GM23248 (cell line): Measurements from ENCODE around the gene RLF. TPM values are rescaled to one million over a fixed set of nuclear protein-coding genes. Genes with fewer than 3 reads are reported as not detected.

Experiments used
- DNase-seq: peaks from one replicate; pipeline ENCODE4 v3.0.0-alpha.2; 2015
- H2AFZ ChIP-seq: fragments of 200-600 bp; sonication (generic); 2 replicates; pipeline ENCODE4 v1.6.1; 2016; ENCODE audit warnings: antibody characterized with exemption
- H3F3A ChIP-seq: fragments of 200-600 bp; sonication (generic); 2 replicates; pipeline ENCODE4 v1.6.1; 2016; ENCODE audit warnings: mild to moderate bottlenecking, antibody characterized with exemption, mixed run types; ENCODE audit not compliant: insufficient read depth
- H3K27ac ChIP-seq: fragments of 200-600 bp; sonication (generic); 2 replicates; pipeline ENCODE4 v1.5.1; 2016; ENCODE audit warnings: mild to moderate bottlenecking
- H3K27me3 ChIP-seq: fragments of 200-600 bp; sonication (generic); replicated peaks from 2 replicates; pipeline ENCODE4 v1.6.1; 2016; ENCODE audit warnings: mild to moderate bottlenecking; ENCODE audit not compliant: insufficient read depth
- H3K36me3 ChIP-seq: fragments of 200-600 bp; sonication (generic); 2 replicates; pipeline ENCODE4 v1.6.1; 2016; ENCODE audit warnings: low read depth, mild to moderate bottlenecking
- H3K4me1 ChIP-seq: fragments of 200-600 bp; sonication (generic); 2 replicates; pipeline ENCODE4 v1.6.1; 2016; ENCODE audit warnings: mild to moderate bottlenecking; ENCODE audit not compliant: insufficient read depth
- H3K4me2 ChIP-seq: fragments of 200-600 bp; sonication (generic); one replicate; pipeline ENCODE4 v1.6.1; 2016; ENCODE audit warnings: mild to moderate bottlenecking; ENCODE audit not compliant: unreplicated experiment
- H3K4me3 ChIP-seq: fragments of 200-600 bp; sonication (generic); 2 replicates; pipeline ENCODE4 v1.5.1; 2016; ENCODE audit warnings: mild to moderate bottlenecking
- H3K79me2 ChIP-seq: fragments of 200-600 bp; sonication (generic); 2 replicates; pipeline ENCODE4 v1.6.1; 2016; ENCODE audit warnings: mild to moderate bottlenecking; ENCODE audit not compliant: insufficient read depth
- H3K9ac ChIP-seq: fragments of 200-600 bp; sonication (generic); 2 replicates; pipeline ENCODE4 v1.6.1; 2016; ENCODE audit warnings: mild to moderate bottlenecking
- H3K9me2 ChIP-seq: fragments of 200-600 bp; sonication (generic); 2 replicates; pipeline ENCODE4 v1.6.1; 2016; ENCODE audit warnings: mixed run types, mild to moderate bottlenecking, moderate library complexity; ENCODE audit not compliant: insufficient read depth
- H3K9me3 ChIP-seq: fragments of 200-600 bp; sonication (generic); one replicate; pipeline ENCODE4 v1.6.1; 2017; ENCODE audit warnings: low read depth
- H4K20me1 ChIP-seq: fragments of 200-600 bp; sonication (generic); 2 replicates; pipeline ENCODE4 v1.6.0; 2016; ENCODE audit not compliant: insufficient read depth
- EZH2 ChIP-seq: fragments of 200-600 bp; sonication (generic); IDR thresholded peaks from 2 replicates; pipeline ENCODE4 v1.6.1; 2018; ENCODE audit warnings: antibody characterized with exemption, mild to moderate bottlenecking; ENCODE audit not compliant: insufficient read depth, poor library complexity, severe bottlenecking
- EZH2phosphoT487 ChIP-seq: fragments of 200-600 bp; sonication (generic); IDR thresholded peaks from 2 replicates; pipeline ENCODE4 v1.6.1; 2018; ENCODE audit warnings: antibody characterized with exemption, moderate library complexity, mild to moderate bottlenecking, low read depth; ENCODE audit not compliant: insufficient read depth
- WGBS, 2 experiments: methylation state at CpG; one replicate each; pipeline ENCODE4 v1.1.6; 2015 to 2017; ENCODE audit warnings: low lambda C conversion rate in 2 of 2, low coverage in 1 of 2; ENCODE audit errors: missing lambda C conversion rate in 2 of 2; 5-methylcytosine and 5-hydroxymethylcytosine counted together
- in situ Hi-C: fragments of 300-500 bp; cut with MboI; formaldehyde crosslinking; loops from 2 replicates; pipeline ENCODE4 v1.15.0; 2020
- polyA plus RNA-seq: library from polyadenylated mRNA; unstranded; fragments of >200 nt; fragmentation: Nextera tagmentation; extraction: Ambion mirVana; gene quantifications from 2 replicates; pipeline ENCODE4 v1.2.1, GENCODE V29; 2016
- total RNA-seq: library from RNA; depleted of rRNA; stranded (reverse); fragments of >200 nt; shearing (Covaris generic); gene quantifications from 2 replicates; pipeline ENCODE4 v1.2.3, GENCODE V29; 2014

Gene RLF
- total and polyA plus RNA-seq, 2 experiments from 2014 or later: 6.7 to 16.4 TPM

GRCh38 chr1:40122855-40123254, 38.3 kb upstream of the RLF start:
- TF ChIP-seq EZH2: no peak
- no peak for TF ChIP-seq EZH2phosphoT487
- H3K9me3 ChIP-seq: no peaks in the 10 kb centered on the region
- H3K4me3 ChIP-seq: no peak overlapping the region
- H3K27ac ChIP-seq: no peak overlapping the region
- DNase-seq: no peak
- no peak overlapping the region for H2AFZ ChIP-seq
- no peaks in the 10 kb centered on the region for H3K36me3 ChIP-seq
- in situ Hi-C loops: no loop called here
- no peaks in the 10 kb centered on the region for H3K4me1 ChIP-seq
- H3K4me2 ChIP-seq: no peak overlapping the region
- H3K9me2 ChIP-seq: no peaks in the 10 kb centered on the region
- H3F3A ChIP-seq: no peaks in the 10 kb centered on the region
- H4K20me1 ChIP-seq: no peaks in the 10 kb centered on the region
- peaks cover 16% of the 10 kb centered on the region for H3K27me3 ChIP-seq
- H3K9ac ChIP-seq: no peak overlapping the region
- no peaks in the 10 kb centered on the region for H3K79me2 ChIP-seq

DNA sequence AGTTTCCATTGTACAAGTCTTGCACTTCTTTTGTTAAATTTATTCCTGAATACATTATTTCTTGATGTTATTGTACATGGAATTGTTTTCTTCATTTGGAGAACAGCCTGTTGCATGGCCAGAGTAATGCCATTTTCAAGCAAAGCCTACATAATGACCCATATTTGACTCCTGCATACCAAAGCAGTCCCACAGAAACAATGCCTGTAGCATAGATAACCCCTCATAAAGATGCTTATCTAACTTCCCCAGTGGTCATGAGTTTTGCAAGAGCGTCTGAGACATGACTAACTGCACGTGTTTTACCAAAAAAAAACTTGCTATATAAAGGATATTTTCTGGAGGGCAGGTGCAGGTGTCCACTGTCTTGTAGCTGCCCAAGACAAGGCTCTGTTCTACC, 30.3 kb upstream of the RLF start:
- Histone ChIP-seq H3F3A (no peaks in the 10 kb centered on the region), H3K9me2 (no peaks in the 10 kb centered on the region), H3K4me2 (no peak overlapping the region), H3K9ac (no peak overlapping the region), H3K36me3 (no peaks in the 10 kb centered on the region), H3K27ac (no peak overlapping the region), H3K27me3 (peaks cover 11% of the 10 kb centered on the region; the same call in 1 of the 2 replicates), H3K9me3 (no peaks in the 10 kb centered on the region), H3K4me3 (no peak overlapping the region), H3K79me2 (no peaks in the 10 kb centered on the region), H4K20me1 (no peaks in the 10 kb centered on the region), H2AFZ (no peak overlapping the region), H3K4me1 (no peaks in the 10 kb centered on the region)
- in situ Hi-C loops: no loop called here
- no peak for TF ChIP-seq EZH2phosphoT487
- TF ChIP-seq EZH2: no peak
- DNase-seq: no peak
- WGBS, 2 experiments: 65 to 74% methylated on average over 2 of the region's 2 CpGs

DNA sequence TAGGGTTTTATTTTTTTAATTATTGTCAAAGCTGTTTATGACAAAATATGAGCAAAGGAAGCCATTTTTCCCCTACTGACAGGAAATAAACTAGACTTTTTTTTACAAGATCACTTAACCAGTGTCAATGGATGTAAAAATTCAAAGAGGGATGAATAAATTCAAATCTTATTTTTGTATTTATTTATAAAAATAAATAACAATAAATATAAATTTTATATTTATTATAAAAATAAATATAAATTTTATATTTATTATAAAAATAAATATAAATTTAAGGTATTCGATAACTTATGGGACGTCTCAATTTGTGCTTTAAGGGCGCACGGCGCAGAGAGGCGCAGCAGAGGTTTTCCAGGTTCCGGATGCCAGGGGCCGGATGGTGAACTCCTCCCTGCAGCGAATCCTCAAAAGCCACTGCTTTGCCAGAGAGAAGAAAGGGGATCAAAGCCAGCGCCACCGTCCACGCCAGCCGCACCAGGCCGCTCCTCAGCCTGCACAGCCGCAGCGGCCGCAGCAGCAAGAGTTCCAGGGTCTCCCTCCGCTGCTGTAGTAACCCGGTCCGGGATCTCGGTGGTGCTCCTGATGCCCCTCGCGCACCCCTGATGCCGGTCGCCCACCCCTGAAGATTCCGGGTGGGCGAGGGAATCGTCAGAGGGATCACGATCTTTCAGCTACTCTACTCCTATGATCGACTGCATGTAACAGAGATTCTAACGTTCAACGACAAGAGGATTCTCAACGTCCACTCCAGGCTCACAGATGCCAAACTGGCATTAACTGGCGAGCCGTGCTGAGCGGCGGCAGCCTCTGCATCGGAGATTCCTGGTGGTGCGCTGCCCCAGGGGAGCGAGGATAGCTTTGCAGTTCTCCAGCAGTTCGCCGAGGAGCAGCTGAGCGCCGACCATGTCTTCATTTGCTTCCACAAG, 28.5 kb upstream of the RLF start:
- in situ Hi-C loops: no loop called here
- Histone ChIP-seq H3K4me3 (peak overlapping the region; percentile 45), H3K9ac (no peak overlapping the region), H3K27me3 (peaks cover 11% of the 10 kb centered on the region), H3K79me2 (no peaks in the 10 kb centered on the region), H3K27ac (no peak overlapping the region), H3F3A (no peaks in the 10 kb centered on the region), H3K9me2 (no peaks in the 10 kb centered on the region), H3K4me1 (no peaks in the 10 kb centered on the region), H2AFZ (peak overlapping the region; percentile 76), H3K36me3 (no peaks in the 10 kb centered on the region), H3K9me3 (no peaks in the 10 kb centered on the region), H4K20me1 (no peaks in the 10 kb centered on the region), H3K4me2 (peak overlapping the region; percentile 49)
- WGBS, 2 experiments: 12 to 13% methylated on average over 44 of the region's 44 CpGs
- peak; percentile 39 for DNase-seq
- no peak for TF ChIP-seq EZH2
- no peak for TF ChIP-seq EZH2phosphoT487

DNA sequence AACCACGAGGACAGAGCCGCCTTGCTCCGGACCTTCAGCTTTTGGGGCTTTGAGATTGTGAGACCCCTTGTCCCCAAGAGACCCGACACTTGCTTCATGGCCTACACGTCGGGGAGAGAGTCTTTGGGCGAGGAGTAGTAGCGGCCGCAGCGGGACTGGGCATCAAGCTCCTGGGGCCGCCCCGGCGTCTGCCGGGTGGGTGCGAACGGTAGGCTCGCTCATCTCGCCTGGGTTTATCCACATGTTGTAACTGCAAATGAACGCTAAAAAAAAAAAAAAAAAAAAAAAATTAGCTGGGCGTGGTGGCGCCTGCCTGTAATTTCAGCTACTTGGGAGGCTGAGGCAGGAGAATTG, 27.9 kb upstream of the RLF start:
- no peaks in the 10 kb centered on the region for H3K9me3 ChIP-seq
- WGBS, 2 experiments: 68 to 74% methylated on average over 18 to 21 of the region's 21 CpGs
- no peaks in the 10 kb centered on the region for H3K9me2 ChIP-seq
- no peak overlapping the region for H3K27ac ChIP-seq
- no peaks in the 10 kb centered on the region for H3K79me2 ChIP-seq
- DNase-seq: no peak
- no peaks in the 10 kb centered on the region for H3K36me3 ChIP-seq
- H3K27me3 ChIP-seq: peaks cover 11% of the 10 kb centered on the region
- no peaks in the 10 kb centered on the region for H3K4me1 ChIP-seq
- H3K9ac ChIP-seq: no peak overlapping the region
- in situ Hi-C loops: no loop called here
- H3K4me3 ChIP-seq: no peak overlapping the region
- no peaks in the 10 kb centered on the region for H3F3A ChIP-seq
- H3K4me2 ChIP-seq: no peak overlapping the region
- no peaks in the 10 kb centered on the region for H4K20me1 ChIP-seq
- peak overlapping the region; percentile 76 for H2AFZ ChIP-seq
- TF ChIP-seq EZH2phosphoT487 (no peak), EZH2 (no peak)
